Measurements from ENCODE around the gene WWC1. TPM values are rescaled to one million over a fixed set of nuclear protein-coding genes. Genes with fewer than 3 reads are reported as not detected.

The WWC1 gene
- total and polyA plus RNA-seq, 9 donors: 0.46 to 5.7 (median 0.93) TPM

DNA sequence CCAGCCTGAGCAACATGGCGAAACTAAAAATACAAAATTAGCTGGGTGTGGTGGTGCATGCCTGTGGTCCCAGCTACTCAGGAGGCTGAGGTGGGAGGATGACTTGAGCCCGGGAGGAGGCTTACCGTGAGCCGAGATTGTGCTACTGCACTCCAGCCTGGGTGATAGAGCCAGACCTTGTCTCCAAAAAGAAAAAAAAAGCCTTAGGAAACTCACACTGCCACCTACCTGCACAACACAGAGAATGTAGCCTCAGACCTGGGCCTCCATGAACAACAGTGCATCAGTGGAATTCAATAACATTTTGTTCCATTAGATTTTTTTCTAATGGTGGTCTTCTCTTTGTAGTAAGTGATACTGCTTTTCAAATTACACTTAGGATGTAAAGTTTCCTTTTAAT lies 131.0 kb downstream of the WWC1 start:
- Histone ChIP-seq H3K9me3 (replicated peaks; ENCODE audit: control insufficient read depth, low read depth, low read length) (no peaks in the 10 kb centered on the region), H3K4me3 (ENCODE audit: low read length) (no peak overlapping the region), H3K27ac (ENCODE audit: low read length) (no peak overlapping the region), H3K27me3 (ENCODE audit: control insufficient read depth, insufficient read depth, low read length) (no peaks in the 10 kb centered on the region), H3K4me1 (ENCODE audit: control insufficient read depth, insufficient read depth, low read length) (peaks cover 3% of the 10 kb centered on the region), H3K36me3 (ENCODE audit: control insufficient read depth, insufficient read depth, low read length) (no peaks in the 10 kb centered on the region)
- WGBS (ENCODE audit: insufficient coverage): 61% methylated on average over 2 of the region's 4 CpGs
- no peak for DNase-seq

DNA sequence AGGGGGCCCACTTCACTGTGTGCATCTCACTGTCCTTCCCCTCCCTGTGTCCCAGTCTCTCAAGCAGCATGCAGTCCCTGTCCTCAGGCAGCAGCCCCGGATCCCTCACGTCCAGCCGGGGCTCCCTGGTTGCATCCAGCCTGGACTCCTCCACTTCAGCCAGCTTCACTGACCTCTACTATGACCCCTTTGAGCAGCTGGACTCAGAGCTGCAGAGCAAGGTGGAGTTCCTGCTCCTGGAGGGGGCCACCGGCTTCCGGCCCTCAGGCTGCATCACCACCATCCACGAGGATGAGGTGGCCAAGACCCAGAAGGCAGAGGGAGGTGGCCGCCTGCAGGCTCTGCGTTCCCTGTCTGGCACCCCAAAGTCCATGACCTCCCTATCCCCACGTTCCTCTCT lies 132.0 kb downstream of the WWC1 start:
- H3K36me3 ChIP-seq (ENCODE audit: control insufficient read depth, insufficient read depth, low read length): no peaks in the 10 kb centered on the region
- no peak for DNase-seq
- no peaks in the 10 kb centered on the region for H3K27me3 ChIP-seq (ENCODE audit: control insufficient read depth, insufficient read depth, low read length)
- no peak overlapping the region for H3K27ac ChIP-seq (ENCODE audit: low read length)
- H3K9me3 ChIP-seq (replicated peaks; ENCODE audit: control insufficient read depth, low read depth, low read length): no peaks in the 10 kb centered on the region
- no peak overlapping the region for H3K4me3 ChIP-seq (ENCODE audit: low read length)
- no peaks in the 10 kb centered on the region for H3K4me1 ChIP-seq (ENCODE audit: control insufficient read depth, insufficient read depth, low read length)
- 83% methylated on average over 9 of the region's 9 CpGs for WGBS (ENCODE audit: insufficient coverage)

DNA sequence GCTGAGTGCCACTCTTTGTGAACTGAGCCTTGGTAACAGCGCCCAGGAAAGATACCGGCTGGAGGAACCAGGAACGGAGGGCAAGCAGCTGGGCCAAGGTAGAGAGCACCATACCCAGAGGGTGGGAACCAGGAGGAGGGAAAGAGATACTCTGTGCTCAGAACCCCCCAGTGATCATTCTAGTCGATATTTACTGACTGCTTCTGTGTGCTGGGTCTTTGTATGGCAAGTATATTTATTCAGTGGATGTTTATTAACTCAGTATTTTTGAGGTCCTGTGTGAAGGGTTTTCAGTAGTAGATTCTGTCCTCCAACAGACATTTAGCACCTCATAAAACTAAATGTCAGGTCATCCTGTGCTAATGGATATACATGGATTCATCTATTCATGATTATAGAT lies 132.5 kb downstream of the WWC1 start:
- no peaks in the 10 kb centered on the region for H3K4me1 ChIP-seq (ENCODE audit: control insufficient read depth, insufficient read depth, low read length)
- H3K4me3 ChIP-seq (ENCODE audit: low read length): no peak overlapping the region
- 79% methylated on average over 3 of the region's 4 CpGs for WGBS (ENCODE audit: insufficient coverage)
- H3K36me3 ChIP-seq (ENCODE audit: control insufficient read depth, insufficient read depth, low read length): no peaks in the 10 kb centered on the region
- H3K9me3 ChIP-seq (replicated peaks; ENCODE audit: control insufficient read depth, low read depth, low read length): no peaks in the 10 kb centered on the region
- no peak overlapping the region for H3K27ac ChIP-seq (ENCODE audit: low read length)
- no peaks in the 10 kb centered on the region for H3K27me3 ChIP-seq (ENCODE audit: control insufficient read depth, insufficient read depth, low read length)
- no peak for DNase-seq

DNA sequence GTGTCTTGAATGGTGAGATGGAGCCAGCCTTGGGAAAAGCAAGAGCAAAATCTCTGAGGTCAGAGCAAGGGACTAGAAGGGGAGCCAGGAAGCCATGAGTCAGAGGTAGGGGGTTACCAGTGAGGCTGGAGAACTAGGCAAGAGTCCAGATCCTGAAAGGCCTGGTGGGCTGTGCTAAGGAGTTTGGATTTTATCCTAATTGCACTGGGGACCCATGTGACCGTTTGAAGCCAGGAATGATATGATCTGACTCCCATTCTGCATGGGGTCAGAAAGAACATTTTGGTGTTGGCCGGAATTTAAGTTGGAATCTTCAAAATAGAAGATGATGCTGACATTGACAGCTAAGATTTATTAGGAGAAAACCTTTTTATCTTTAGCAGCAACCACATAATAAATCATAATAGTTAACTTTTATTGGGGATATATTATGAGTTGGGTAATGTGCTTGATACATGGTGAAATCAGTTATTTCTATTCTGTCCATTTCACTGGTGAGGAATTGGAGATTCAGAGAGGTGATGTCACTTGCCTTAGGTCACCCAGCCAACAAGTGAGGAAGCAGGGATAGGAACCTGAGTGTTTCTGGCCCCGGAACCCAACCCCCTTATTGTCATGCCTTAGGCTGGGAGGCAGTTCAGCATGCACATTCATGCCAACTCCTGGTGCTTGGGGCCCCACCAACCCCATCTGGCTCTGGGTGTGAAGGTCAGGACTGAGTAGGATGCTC lies 133.3 kb downstream of the WWC1 start:
- Histone ChIP-seq H3K27me3 (ENCODE audit: control insufficient read depth, insufficient read depth, low read length) (no peaks in the 10 kb centered on the region), H3K27ac (ENCODE audit: low read length) (no peak overlapping the region), H3K4me1 (ENCODE audit: control insufficient read depth, insufficient read depth, low read length) (no peaks in the 10 kb centered on the region), H3K36me3 (ENCODE audit: control insufficient read depth, insufficient read depth, low read length) (no peaks in the 10 kb centered on the region), H3K4me3 (ENCODE audit: low read length) (no peak overlapping the region), H3K9me3 (replicated peaks; ENCODE audit: control insufficient read depth, low read depth, low read length) (no peaks in the 10 kb centered on the region)
- 22% methylated on average over 1 of the region's 3 CpGs for WGBS (ENCODE audit: insufficient coverage)
- DNase-seq: peak; percentile 7

DNA sequence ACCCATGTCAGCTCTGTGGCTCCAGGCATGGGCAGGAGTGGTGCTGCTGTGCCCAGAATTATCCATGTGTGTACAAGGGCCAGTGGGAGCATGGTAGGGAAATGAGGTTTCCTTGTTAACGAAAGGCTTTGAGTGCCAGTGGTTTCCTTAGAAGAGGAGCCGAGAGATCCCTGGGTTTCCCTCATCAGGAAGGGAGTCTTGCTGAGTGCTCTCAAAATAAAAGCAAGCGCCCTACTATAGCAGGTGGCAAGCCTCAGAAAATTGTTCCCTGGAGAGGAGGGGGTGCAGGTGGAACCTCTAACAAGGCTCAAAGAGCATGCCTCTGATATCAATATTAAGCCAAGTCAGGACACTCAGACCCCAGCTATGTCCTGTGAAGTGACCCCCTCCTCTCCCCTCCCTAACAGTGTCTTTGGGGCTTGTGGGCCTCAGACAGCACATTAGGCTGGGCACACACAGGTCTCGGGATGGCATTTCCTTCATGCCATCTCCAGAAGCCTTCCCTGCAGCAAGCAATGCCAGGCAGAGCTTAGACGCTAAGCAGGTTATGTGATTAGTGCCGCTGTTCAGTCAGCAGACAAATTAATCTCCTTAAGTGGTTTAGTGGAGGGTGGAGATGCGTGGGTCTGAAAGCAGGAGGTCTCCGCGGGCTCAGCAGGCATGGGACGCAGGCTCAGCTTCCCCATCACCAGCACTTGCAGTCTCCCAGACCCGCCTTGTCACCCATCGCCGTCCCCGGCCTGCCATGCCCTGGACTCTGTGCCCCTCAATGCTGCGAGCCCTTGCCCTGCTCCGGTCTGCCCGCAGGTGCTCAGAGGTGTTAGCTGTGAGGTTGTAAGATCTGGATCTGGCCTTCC lies 134.8 kb downstream of the WWC1 start:
- Histone ChIP-seq H3K4me3 (ENCODE audit: low read length) (no peak overlapping the region), H3K27ac (ENCODE audit: low read length) (no peak overlapping the region), H3K36me3 (ENCODE audit: control insufficient read depth, insufficient read depth, low read length) (no peaks in the 10 kb centered on the region), H3K27me3 (ENCODE audit: control insufficient read depth, insufficient read depth, low read length) (no peaks in the 10 kb centered on the region), H3K4me1 (ENCODE audit: control insufficient read depth, insufficient read depth, low read length) (no peaks in the 10 kb centered on the region), H3K9me3 (replicated peaks; ENCODE audit: control insufficient read depth, low read depth, low read length) (no peaks in the 10 kb centered on the region)
- WGBS (ENCODE audit: insufficient coverage): 88% methylated on average over 13 of the region's 17 CpGs
- no peak for DNase-seq

DNA sequence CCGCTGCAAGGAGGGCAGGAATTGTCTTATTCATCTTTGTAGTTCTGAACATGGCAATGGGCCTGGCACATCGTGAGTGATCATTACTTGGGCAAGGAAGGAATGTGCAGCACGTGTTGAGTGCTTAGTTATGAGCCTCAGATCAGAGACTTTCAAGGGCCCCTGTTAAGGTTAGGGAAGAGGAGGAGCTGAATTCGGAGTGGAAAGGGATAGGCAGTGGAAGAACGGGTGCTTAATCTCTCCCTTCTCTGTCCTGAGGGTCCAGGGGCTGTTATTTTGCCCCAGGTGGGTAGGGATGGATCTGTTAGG lies 135.4 kb downstream of the WWC1 start:
- Histone ChIP-seq H3K4me3 (ENCODE audit: low read length) (no peak overlapping the region), H3K27me3 (ENCODE audit: control insufficient read depth, insufficient read depth, low read length) (no peaks in the 10 kb centered on the region), H3K4me1 (ENCODE audit: control insufficient read depth, insufficient read depth, low read length) (no peaks in the 10 kb centered on the region), H3K27ac (ENCODE audit: low read length) (no peak overlapping the region), H3K36me3 (ENCODE audit: control insufficient read depth, insufficient read depth, low read length) (no peaks in the 10 kb centered on the region), H3K9me3 (replicated peaks; ENCODE audit: control insufficient read depth, low read depth, low read length) (no peaks in the 10 kb centered on the region)
- DNase-seq: no peak
- 58% methylated on average over 4 of the region's 5 CpGs for WGBS (ENCODE audit: insufficient coverage)

DNA sequence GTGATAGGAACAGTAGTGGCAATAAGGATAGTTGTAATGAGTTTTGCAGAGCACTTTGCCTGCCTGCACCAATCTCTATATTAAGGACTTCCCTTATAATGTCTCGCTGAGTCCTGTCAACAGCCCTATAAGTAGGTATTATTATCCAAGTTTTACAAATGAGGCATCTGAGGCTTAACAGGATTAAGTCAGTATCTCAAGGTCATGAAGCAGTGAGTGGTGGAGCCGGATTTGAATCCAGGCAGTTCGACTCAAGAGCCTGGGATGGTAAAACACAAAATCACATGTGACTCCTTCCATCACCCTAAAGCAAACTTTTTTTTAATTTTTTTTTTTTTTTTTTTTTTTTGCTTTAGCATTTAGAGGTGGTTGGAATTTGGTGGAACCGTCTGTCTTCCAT lies 135.8 kb downstream of the WWC1 start:
- DNase-seq: no peak

DNA sequence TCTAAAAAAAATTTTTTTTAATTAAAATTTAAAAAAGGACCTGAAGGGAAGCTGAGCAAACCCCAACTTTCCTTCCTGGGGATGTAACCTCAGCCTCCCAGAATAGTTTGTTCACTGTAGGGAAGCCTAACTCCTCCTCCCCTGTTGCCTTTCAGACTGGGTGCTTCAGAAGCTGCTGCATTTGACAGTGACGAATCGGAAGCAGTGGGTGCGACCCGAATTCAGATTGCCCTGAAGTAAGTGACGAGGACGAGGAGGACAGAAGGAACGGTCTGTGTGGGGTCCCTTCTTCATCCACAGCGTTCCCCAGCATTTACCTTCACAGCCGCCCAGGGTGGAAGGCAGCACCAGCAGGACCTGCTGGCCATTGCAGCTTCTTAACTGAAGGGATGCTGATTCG lies 137.1 kb downstream of the WWC1 start:
- DNase-seq: no peak
- Histone ChIP-seq H3K4me3 (ENCODE audit: low read length) (no peak overlapping the region), H3K4me1 (ENCODE audit: control insufficient read depth, insufficient read depth, low read length) (no peaks in the 10 kb centered on the region), H3K9me3 (replicated peaks; ENCODE audit: control insufficient read depth, low read depth, low read length) (no peaks in the 10 kb centered on the region), H3K36me3 (ENCODE audit: control insufficient read depth, insufficient read depth, low read length) (no peaks in the 10 kb centered on the region), H3K27me3 (ENCODE audit: control insufficient read depth, insufficient read depth, low read length) (no peaks in the 10 kb centered on the region), H3K27ac (ENCODE audit: low read length) (no peak overlapping the region)
- 85% methylated on average over 6 of the region's 10 CpGs for WGBS (ENCODE audit: insufficient coverage)

More for the DNA sequence above, 135.8 kb downstream of the WWC1 start:
- Histone ChIP-seq H3K4me1 (ENCODE audit: control insufficient read depth, insufficient read depth, low read length) (no peaks in the 10 kb centered on the region), H3K9me3 (replicated peaks; ENCODE audit: control insufficient read depth, low read depth, low read length) (no peaks in the 10 kb centered on the region), H3K4me3 (ENCODE audit: low read length) (no peak overlapping the region), H3K27ac (ENCODE audit: low read length) (no peak overlapping the region), H3K27me3 (ENCODE audit: control insufficient read depth, insufficient read depth, low read length) (no peaks in the 10 kb centered on the region), H3K36me3 (ENCODE audit: control insufficient read depth, insufficient read depth, low read length) (no peaks in the 10 kb centered on the region)
- WGBS (ENCODE audit: insufficient coverage): no CpG with 5 or more reads among the region's 4 CpGs

DNA sequence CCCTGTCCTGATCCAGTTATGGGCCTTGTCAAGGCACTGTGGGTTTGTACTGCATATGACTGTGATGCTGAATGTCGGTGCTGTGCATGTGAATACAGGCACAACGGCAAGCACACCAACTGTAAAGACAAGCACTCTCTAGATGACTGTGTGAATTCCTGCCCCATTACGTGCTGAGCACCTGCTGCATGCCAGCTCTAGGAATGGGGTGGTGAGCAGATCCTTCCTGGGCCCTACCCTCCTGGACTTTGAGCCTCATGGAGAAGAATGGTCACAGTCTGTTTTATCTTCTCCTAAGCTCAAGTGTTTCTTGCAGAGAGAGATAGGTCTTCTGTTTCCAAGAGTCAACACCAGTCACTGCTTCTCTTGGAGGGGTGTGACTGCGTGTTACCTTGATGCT lies 138.9 kb downstream of the WWC1 start:
- no peaks in the 10 kb centered on the region for H3K4me1 ChIP-seq (ENCODE audit: control insufficient read depth, insufficient read depth, low read length)
- H3K9me3 ChIP-seq (replicated peaks; ENCODE audit: control insufficient read depth, low read depth, low read length): no peaks in the 10 kb centered on the region
- DNase-seq: no peak
- H3K36me3 ChIP-seq (ENCODE audit: control insufficient read depth, insufficient read depth, low read length): no peaks in the 10 kb centered on the region
- 100% methylated on average over 1 of the region's 4 CpGs for WGBS (ENCODE audit: insufficient coverage)
- no peak overlapping the region for H3K27ac ChIP-seq (ENCODE audit: low read length)
- no peak overlapping the region for H3K4me3 ChIP-seq (ENCODE audit: low read length)
- no peaks in the 10 kb centered on the region for H3K27me3 ChIP-seq (ENCODE audit: control insufficient read depth, insufficient read depth, low read length)

DNA sequence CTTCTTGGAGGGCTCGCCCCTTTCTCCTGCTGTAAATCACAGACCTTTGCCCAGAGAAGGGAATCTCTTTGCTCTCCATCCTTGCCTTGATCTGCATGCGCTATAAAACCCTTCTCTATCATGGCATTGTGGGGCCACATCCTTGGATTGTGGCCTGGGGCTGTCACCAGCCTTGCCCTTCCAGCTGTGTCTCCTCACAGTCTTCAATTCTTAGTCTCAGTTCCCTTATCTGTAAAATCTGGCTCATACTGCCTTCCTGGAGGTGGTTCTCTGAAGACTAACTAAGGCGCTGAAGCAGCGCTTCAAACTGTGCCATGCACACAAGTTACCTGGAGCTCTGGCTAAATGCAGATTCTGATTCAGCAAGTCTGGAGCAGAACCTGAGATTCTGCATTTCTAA lies 141.5 kb downstream of the WWC1 start:
- Histone ChIP-seq H3K4me3 (ENCODE audit: low read length) (no peak overlapping the region), H3K27me3 (ENCODE audit: control insufficient read depth, insufficient read depth, low read length) (no peaks in the 10 kb centered on the region), H3K36me3 (ENCODE audit: control insufficient read depth, insufficient read depth, low read length) (no peaks in the 10 kb centered on the region), H3K4me1 (ENCODE audit: control insufficient read depth, insufficient read depth, low read length) (no peaks in the 10 kb centered on the region), H3K9me3 (replicated peaks; ENCODE audit: control insufficient read depth, low read depth, low read length) (no peaks in the 10 kb centered on the region), H3K27ac (ENCODE audit: low read length) (no peak overlapping the region)
- 94% methylated on average over 4 of the region's 4 CpGs for WGBS (ENCODE audit: insufficient coverage)
- no peak for DNase-seq

Measured in muscle of leg (tissue), 11 donors.